ENCODE data around the gene PKD2.
A peak's percentile ranks its signal among the peaks of the same experiment; 100 is the strongest.

PKD2 gene

GRCh38 chr4:87967193-87967592 lies 40.2 kb upstream of the PKD2 start:
- Histone ChIP-seq H3K36me3 (no peaks in the 10 kb centered on the region), H3K4me3 (ENCODE audit: low read depth, low read length) (no peak overlapping the region), H3K27me3 (peaks cover 29% of the 10 kb centered on the region), H3K9me3 (no peaks in the 10 kb centered on the region), H3K4me1 (no peaks in the 10 kb centered on the region)
- no peak for DNase-seq
- TF ChIP-seq CTCF (IDR thresholded peaks at IDR 0.05; ENCODE audit: low read depth, low read length), result no peak

GRCh38 chr4:87970121-87970520 lies 37.3 kb upstream of the PKD2 start:
- H3K27me3 ChIP-seq, result peaks cover 52% of the 10 kb centered on the region
- H3K4me3 ChIP-seq (ENCODE audit: low read depth, low read length), result no peak overlapping the region
- no peaks in the 10 kb centered on the region for H3K9me3 ChIP-seq
- no peaks in the 10 kb centered on the region for H3K4me1 ChIP-seq
- no peak for TF ChIP-seq CTCF (IDR thresholded peaks at IDR 0.05; ENCODE audit: low read depth, low read length)
- H3K36me3 ChIP-seq, result no peaks in the 10 kb centered on the region
- no peak for DNase-seq

- Histone ChIP-seq H3K9me3 (no peaks in the 10 kb centered on the region), H3K36me3 (no peaks in the 10 kb centered on the region), H3K4me1 (no peaks in the 10 kb centered on the region), H3K4me3 (ENCODE audit: low read depth, low read length) (no peak overlapping the region), H3K27me3 (peaks cover 65% of the 10 kb centered on the region)
- no peak for TF ChIP-seq CTCF (IDR thresholded peaks at IDR 0.05; ENCODE audit: low read depth, low read length)
- DNase-seq, result no peak
Observed at GRCh38 chr4:87971866-87972265, 35.6 kb upstream of the PKD2 start.

- H3K27me3 ChIP-seq, result peaks cover 66% of the 10 kb centered on the region
- DNase-seq, result peak; percentile 51
- no peak overlapping the region for H3K4me3 ChIP-seq (ENCODE audit: low read depth, low read length)
- no peaks in the 10 kb centered on the region for H3K4me1 ChIP-seq
- H3K36me3 ChIP-seq, result no peaks in the 10 kb centered on the region
- TF ChIP-seq CTCF (IDR thresholded peaks at IDR 0.05; ENCODE audit: low read depth, low read length), result peak; percentile 84
- H3K9me3 ChIP-seq, result no peaks in the 10 kb centered on the region
Observed at GRCh38 chr4:87973283-87974169, 33.9 kb upstream of the PKD2 start.

- Histone ChIP-seq H3K4me3 (ENCODE audit: low read depth, low read length) (no peak overlapping the region), H3K27me3 (peaks cover 69% of the 10 kb centered on the region), H3K36me3 (no peaks in the 10 kb centered on the region), H3K9me3 (no peaks in the 10 kb centered on the region), H3K4me1 (no peaks in the 10 kb centered on the region)
- DNase-seq, result no peak
- no peak for TF ChIP-seq CTCF (IDR thresholded peaks at IDR 0.05; ENCODE audit: low read depth, low read length)
Observed at GRCh38 chr4:87974856-87975462, 32.5 kb upstream of the PKD2 start.

- Histone ChIP-seq H3K36me3 (no peaks in the 10 kb centered on the region), H3K9me3 (no peaks in the 10 kb centered on the region), H3K4me1 (no peaks in the 10 kb centered on the region; the same call in 1 of the 2 replicates), H3K4me3 (ENCODE audit: low read depth, low read length) (no peak within 1 kb of the TSS), H3K27me3 (peaks cover 66% of the 10 kb centered on the region)
- TF ChIP-seq CTCF (IDR thresholded peaks at IDR 0.05; ENCODE audit: low read depth, low read length), result no peak
- peak; percentile 22 for DNase-seq
Observed at GRCh38 chr4:87975466-87975865, 32.0 kb upstream of the PKD2 start, which contains the start of gene SPP1. TSS of gene SPP1 (plus strand) at chr4:87975714. CDS start at chr4:87976896, 1,182 bp downstream.
